AG10803 (cell line): ENCODE results near the gene CDK17.
"Not testable (repeated sequence)": the region's sequence is repeated elsewhere in the genome, so short reads cannot be mapped to it uniquely, and the experiment has no call there.

Source experiments
- DNase-seq: peaks from one replicate; pipeline ENCODE4 v3.0.0; 2010; ENCODE audit warnings: low read depth
- H3K4me3 ChIP-seq: 2 replicates; pipeline ENCODE4 v1.5.1; 2011; ENCODE audit warnings: mild to moderate bottlenecking, low read length, control low read depth
- CTCF ChIP-seq: conservative IDR thresholded peaks from 2 replicates; pipeline ENCODE4 v1.5.1; 2011; ENCODE audit warnings: mild to moderate bottlenecking, low read length, control low read depth, inconsistent platforms

Gene CDK17

GRCh38 chr12:96419576-96420276, 19.5 kb upstream of the CDK17 start:
- DNase-seq: no peak
- no peak for TF ChIP-seq CTCF
- no peak overlapping the region for H3K4me3 ChIP-seq

- not testable (repeated sequence) for H3K4me3 ChIP-seq, DNase-seq
Observed at GRCh38 chr12:96417688-96418087, 17.4 kb upstream of the CDK17 start.

- H3K4me3 ChIP-seq: no peak overlapping the region
- peak; percentile 93 for DNase-seq
- TF ChIP-seq CTCF: no peak
Observed at GRCh38 chr12:96416033-96416799, 16.0 kb upstream of the CDK17 start.

- DNase-seq: no peak
- no peak overlapping the region for H3K4me3 ChIP-seq
- no peak for TF ChIP-seq CTCF
Observed at GRCh38 chr12:96414637-96415036, 14.4 kb upstream of the CDK17 start.

DNA sequence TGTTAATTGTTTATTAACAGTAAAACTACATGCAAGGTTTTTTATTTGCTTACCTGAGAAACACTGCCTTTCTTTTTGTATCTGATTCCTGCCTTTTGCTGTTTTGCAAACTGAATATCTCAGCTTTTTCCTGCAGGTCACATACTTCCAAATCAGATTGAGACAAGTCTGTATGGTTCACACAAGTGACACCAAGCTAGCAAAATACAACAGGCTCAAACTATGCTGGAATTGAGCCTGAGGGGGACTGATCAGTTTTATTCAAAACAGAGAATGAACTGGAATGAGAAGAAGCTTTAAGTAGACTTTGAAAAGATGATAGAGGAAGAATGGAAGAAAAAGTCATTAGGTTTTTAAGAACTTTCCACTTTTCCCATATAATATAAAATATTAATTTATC, 12.2 kb upstream of the CDK17 start:
- TF ChIP-seq CTCF: no peak
- no peak overlapping the region for H3K4me3 ChIP-seq
- DNase-seq: no peak

DNA sequence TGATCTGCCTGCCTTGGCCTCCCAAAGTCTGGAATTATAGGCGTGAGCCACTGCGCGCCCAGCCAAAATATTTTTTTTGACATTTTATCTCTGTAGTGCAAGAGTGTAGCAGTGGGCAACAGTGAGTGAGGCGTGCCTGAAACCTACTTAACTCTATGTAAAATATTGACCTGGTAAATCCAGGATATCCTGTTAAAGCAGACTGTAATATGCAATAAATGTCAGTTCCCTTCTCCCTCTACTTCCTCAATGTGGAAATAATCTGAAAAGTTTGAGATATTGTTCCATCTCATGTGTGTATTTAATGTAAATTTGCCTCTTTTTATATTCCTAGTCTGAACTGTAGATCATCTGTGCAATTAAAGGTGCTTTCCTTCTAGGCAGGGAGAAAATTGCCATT, 9.5 kb upstream of the CDK17 start:
- no peak for DNase-seq
- no peak for TF ChIP-seq CTCF
- no peak overlapping the region for H3K4me3 ChIP-seq

- DNase-seq: no peak
- H3K4me3 ChIP-seq: no peak overlapping the region
- TF ChIP-seq CTCF: no peak
Observed at GRCh38 chr12:96408993-96409392, 8.8 kb upstream of the CDK17 start.

DNA sequence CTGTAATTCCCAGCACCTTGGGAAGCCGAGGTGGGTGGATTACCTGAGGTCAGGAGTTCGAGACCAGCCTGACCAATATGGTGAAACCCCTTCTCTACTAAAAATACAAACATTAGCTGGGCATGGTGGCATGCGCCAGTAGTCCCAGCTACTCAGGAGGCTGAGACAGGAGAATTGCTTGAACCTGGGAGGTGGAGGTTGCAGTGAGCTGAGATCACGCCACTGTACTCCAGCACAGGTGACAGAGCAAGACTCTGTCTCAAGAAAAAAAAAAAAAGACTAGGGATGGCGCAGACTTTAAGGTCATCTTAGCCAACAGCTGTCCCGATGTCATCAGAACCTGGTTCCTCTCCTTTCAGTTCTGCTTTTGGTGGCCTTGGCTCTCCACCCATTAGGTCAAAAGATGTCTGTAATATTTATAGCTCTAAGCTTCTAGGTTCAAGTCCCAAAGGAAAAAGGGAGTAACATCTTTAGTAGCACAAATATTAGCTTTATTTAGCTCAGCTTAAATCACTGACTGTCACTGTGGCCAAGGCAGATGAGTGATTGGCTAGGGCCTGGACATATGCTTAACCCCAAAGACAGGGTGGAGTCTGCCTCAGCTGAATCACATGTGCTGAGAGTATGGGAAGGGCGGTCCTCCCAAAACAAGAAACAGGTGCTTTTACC, 7.3 kb upstream of the CDK17 start:
- not testable (repeated sequence) for H3K4me3 ChIP-seq, DNase-seq
